HG02943 (cell line): Measurements from ENCODE around the gene GRK4.

Experiments used
- ATAC-seq: cut with Tn5 transposase; IDR thresholded peaks from one replicate; pipeline ENCODE4 v1.9.1; 2021; ENCODE audit warnings: mild to moderate bottlenecking, low read depth, moderate library complexity; ENCODE audit not compliant: unreplicated experiment

GRK4 gene

GRCh38 chr4:3087115-3087797 lies 123.9 kb downstream of the GRK4 start:
- ATAC-seq: no peak
